ENCODE measurements around the gene TM2D1.
"Not testable (repeated sequence)": the region's sequence is repeated elsewhere in the genome, so short reads cannot be mapped to it uniquely, and the experiment has no call there.

The TM2D1 gene
- 40.3 to 43.1 reads per million in 2 donors for total RNA-seq

DNA sequence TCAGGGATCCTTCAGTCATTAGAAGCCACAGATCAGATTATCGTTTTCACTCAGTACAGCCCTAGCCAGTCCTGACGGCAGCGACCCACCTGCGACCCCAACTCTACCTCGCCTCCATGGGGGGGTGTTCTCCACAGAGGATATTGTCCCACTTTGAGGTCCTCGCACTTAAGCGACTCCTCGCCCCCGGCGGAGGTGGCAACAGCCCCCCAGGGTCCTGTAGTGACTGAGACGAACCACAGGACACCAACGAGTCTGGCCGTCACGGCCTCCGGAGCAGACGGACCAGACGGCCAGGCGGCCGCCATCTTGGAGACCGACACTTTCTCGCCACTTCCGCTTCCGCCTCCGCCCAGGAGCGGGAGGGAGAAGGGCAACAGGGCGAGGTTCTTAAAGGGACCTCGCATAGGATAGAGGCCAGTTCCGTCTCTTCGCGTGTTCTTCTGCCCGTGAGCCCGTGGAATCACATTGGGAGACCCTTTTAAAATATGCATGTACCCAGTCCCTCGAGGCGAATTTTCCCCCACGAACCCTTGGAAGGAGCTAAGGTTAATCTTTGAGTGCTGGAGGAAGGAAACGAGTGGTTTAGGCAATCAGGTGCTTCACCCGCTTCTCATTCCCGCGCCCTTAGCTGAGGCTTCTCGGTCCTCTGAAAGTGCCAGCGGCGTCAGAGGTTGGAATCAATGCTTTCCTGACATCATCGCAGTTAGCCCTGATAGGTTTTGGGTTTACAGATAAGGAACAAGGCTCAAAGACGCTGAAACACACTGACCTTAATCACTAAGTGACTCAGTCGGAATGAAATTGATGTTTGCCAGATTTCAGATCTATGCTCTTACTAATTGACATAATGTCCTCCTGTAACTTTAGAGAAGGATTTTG lies at the start of gene TM2D1:
Gene TM2D1, minus strand, starts transcription at position 329 of the 882 bp plus-strand sequence. Its CDS starts 21 bp downstream, at position 308.
- DNase-seq, result peak; percentile 75

DNA sequence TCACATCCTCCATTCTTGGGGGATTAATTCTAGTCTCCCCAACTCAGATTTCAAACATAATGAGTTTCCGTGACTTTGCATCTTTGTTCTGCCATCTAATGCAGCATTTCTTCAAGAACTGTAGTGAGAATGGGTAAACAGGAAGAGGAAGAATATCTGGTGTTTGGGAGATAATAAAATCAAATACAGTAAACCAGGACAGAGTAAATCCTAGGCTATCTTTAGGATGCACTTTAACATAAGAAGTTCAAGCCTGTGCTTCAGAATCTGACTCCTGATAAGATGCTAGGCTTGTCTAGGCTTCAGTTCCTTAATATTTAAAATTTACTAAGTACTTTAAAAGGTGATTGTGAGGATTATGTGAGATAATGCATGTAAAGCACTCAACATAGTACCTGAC lies 45.2 kb upstream of the TM2D1 start:
- no peak for DNase-seq

GRCh38 chr1:61757950-61758349 lies 33.0 kb upstream of the TM2D1 start:
- no peak for DNase-seq

- no peak for DNase-seq
Observed at GRCh38 chr1:61756773-61757172, 31.8 kb upstream of the TM2D1 start.

DNA sequence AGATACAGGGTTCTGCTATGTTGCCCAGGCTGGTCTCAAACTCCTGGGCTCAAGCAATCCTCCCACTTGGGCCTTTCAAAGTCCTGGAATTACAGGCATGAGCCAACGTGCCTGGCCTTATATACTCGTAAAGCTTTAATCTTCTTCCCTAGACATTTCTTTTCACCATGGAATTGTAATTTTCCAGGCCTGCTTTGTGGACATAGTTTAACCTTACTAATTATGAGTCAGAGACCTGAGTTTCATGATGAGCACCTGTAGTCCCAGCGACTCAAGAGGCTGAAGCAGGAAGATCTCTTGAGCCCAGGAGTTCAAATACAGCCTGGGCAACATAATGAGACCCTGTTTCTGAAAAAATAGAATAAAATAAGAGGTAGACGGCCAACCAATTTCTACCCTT lies 29.6 kb upstream of the TM2D1 start:
- no peak for DNase-seq

DNA sequence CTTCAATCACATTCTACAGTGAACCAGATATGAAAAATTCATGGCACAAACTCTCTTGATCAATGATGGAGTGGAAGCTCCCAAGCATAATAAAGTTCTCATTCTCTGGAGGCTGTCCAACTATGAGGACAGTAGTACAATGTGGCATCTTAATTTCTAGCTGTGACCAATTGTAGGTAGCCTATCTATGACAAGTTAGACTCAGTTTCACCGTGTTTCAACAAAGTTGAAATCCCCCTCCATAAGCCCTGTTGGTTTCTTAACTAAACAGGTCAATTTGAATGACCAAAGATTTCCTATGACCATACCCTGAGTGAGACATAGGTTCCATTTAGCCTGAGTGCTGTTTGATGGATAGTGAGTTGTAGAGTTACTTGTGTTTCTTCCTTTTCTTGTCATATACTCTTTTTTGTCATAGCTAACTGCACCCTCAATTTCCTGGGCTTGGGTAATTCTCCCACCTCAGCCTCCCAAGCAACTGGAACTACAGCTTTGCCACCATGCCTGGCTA lies 29.1 kb upstream of the TM2D1 start:
- no peak for DNase-seq

DNA sequence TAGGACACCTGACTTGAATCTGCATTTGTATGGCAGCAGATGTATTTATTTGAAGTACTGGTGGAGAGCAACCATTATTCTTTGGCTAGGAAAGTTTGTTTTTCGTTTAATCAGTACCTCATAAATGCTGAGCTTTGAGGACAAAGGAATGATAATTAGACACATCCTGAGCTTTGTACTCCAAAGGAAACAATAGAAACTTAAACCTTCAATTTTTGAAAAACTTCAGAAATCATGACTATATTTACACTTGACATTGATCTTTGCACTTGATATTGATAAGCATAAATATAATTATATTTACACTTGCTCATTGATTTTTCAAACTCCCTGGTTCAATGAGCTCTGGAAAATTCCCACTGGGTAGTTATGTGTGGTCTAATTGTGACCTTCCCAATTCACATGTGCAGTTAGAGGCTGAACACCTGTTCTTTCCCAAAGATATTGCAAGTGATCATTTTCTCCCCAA lies 28.0 kb upstream of the TM2D1 start:
- no peak for DNase-seq

DNA sequence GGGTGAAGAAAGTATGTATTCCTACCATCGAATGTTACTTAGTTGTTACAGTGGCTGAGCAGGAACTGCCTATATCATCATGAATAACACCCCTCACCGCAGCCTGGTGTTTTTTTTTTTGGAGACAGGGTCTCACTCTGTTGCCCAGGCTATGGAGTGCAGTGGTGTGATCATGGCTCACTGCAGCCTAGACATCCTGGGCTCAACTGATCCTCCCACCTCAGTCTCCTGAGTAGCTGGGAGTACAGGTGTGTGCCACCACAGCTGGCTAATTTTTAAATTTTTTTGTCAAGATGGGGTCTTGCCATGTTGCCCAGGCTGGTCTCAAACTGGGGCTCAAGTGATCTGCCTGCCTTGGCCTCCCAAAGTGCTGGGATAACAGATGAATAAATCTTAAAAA lies 24.6 kb upstream of the TM2D1 start:
- no peak for DNase-seq

- no peak for DNase-seq
Observed at GRCh38 chr1:61748566-61748965, 23.6 kb upstream of the TM2D1 start.

- no peak for DNase-seq
Observed at GRCh38 chr1:61746813-61747212, 21.9 kb upstream of the TM2D1 start.

- no peak for DNase-seq
Observed at GRCh38 chr1:61743716-61744580, 19.0 kb upstream of the TM2D1 start.

- DNase-seq, result no peak
Observed at GRCh38 chr1:61743431-61743705, 18.4 kb upstream of the TM2D1 start.

DNA sequence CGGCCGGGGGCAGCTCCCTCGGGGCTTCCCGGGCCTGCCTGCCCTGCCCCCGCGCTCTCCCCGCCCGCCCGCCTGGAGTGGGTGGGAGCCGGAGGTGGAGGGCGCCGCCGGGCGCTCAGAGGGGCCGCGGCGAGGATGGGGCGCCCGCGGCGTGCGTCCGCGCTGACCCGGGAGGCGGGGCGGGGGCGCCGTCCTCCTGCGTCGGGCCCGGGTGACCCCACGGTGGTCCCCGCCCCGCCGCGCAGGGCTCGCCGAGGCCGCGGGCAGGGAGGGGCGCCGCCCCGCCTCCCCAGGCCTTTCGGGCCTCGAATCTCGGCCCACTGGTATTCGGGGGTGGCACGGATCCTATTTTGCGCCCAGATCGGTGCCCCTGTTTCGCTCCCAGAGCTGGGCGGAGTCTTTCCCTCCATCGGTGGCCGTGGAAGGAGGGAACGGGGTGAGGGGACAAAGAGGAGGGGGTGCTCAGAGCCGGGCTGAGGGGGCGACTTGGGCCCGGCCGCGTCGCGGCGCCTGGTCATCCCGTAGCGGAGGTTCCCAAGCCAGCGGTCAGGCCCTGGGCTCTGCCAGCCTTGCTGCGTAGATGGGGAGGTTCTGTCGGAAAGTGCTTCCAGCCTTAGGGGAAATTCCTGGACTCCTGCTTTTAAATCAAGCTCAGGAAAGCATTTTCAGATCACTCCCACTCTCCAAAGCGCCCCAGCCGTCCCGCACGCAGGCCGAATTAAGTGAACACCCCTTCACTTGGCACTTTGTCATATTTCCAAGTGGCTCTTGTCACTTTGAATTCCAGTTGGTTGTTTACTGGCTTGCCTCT lies 17.9 kb upstream of the TM2D1 start:
- peak; percentile 7 for DNase-seq

DNA sequence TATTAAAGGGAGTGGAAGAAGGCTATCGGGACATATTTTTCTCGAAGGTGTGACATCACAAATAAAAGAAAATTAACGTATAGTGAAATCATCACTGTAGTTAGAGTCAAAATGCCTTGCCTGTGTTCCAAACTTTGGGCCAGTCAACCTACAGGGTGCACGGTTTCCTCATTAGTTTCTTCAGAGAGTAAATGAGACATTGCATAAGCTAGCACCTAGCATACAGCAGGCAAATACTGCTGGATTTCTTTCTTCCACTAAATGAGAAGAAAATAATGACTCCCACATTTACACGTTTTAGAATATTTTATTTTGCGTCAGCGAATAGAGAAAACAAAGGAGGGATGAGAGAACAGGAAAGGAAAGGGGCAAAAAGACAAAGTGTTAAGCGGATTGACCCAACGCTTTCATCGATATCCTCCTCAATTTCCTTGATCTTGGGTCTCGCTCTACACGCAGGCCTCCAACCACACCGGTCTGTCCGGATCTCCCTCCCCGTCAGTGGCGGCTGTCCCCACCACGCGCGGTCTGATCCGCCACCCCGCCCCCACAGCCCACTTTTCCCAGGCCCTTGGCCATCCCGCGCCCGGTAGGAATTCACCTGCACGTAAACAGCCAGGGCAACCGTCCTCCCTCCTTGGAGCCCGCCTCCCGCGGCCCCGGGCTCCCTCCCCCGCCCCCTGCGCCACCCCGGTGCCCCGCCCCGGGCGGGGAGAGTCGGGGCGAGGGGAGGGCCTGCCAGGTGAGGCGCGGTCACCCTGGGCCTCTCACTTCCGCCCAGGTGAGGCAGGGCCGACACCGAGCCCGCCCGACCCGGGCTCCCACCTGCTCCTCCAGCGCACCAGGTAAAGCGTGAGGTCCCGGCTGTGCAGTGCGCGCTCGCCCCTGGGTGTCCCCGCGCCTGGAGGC lies 17.0 kb upstream of the TM2D1 start, which contains the start of gene PATJ:
Gene PATJ, plus strand, starts transcription at position 770 of the 909 bp plus-strand sequence. CDS start 20,413 bp downstream, outside the sequence.
- DNase-seq, result peak; percentile 51

GRCh38 chr1:61740751-61741700 lies 16.1 kb upstream of the TM2D1 start:
- DNase-seq, result no peak

DNA sequence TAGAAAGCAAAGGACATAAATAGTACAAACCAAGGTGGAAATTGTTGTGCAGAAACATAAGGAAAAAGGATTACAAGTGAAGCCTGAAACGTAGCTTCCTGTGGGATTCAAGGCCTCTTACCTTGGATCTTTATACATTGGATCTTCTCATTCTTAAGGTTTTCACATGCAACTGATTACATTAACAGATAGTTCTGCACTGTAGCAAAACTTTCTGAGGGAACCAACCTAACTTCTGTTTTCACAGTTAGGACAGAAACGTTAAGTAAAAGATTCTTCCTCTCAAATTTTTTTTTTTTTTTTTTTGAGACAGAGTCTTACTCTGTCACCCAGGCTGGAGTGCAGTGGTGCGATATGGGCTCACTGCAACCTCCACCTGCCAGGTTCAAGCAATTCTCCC lies 7.8 kb upstream of the TM2D1 start:
- DNase-seq, result no peak

DNA sequence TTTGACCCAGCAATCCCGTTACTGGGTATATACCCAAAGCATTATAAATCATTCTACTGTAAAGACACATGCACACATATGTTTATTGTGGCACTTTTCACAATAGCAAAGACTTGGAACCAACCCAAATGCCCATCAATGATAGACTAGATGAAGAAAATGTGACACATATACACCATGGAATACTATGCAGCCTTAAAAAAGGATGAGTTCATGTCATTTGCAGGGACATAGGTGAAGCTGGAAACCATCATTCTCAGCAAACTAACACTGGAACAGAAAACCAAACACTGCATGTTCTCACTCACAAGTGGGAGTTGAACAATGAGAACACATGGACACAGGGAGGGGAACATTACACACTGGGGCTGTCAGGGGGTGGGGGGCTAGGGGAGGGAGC lies 5.7 kb upstream of the TM2D1 start:
- DNase-seq, result not testable (repeated sequence)

GRCh38 chr1:61727544-61727943 lies 2.6 kb upstream of the TM2D1 start:
- DNase-seq, result no peak

DNA sequence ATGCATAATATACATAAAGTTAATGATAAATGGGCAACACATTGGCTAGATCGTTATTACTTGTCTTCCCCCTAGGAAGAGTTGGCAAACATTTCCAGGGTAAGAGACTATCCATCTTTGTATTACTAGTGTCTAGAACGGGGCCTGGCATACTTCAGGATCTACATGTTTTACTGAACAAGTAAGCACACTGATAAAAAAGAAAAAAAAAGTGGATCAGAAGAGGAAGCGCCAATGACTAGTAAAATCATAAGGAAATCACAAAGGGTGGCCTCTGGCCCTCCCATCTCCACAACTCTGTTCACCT lies 482 bp downstream of the TM2D1 start:
- DNase-seq, result no peak

DNA sequence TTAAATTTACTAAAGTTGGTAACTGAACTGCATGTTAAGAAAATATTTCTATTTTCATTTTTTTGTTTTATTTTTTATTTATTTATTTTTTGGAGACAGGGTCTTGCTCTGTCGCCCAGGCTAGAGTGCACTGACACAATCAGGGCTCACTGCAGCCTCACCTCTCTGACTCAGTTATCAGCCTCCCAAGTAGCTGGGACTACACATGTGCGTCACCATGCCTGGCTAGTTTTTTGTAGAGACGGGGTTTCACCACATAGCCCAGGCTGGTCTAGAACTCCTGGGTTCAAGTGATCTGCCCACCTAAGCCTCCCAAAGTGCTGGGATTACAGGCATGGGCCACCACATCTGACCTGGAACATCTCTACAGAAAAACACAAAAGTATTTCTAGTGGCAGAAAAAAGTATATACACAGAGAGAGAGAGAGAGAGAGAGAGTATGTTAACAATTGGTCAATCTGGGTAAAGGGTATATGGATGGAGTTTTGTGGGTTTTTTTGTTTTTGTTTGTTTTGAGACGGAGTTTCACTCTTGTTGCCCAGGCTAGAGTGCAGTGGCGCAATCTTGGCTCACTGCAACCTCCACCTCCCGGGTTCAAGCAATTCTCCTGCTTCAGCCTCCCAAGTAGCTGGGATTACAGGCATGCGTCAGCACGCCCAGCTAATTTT lies 5.8 kb downstream of the TM2D1 start:
- DNase-seq, result not testable (repeated sequence)
